HFF-Myc (cell line): ENCODE results near the gene ARMH4.

Experiments used
- DNase-seq: peaks from one replicate; pipeline ENCODE4 v3.0.0-alpha.2; 2011; ENCODE audit warnings: low read depth; ENCODE audit errors: extremely low read depth
- H3K4me3 ChIP-seq: replicated peaks from 2 replicates; pipeline ENCODE4 v1.5.1; 2011; ENCODE audit warnings: low read depth, mild to moderate bottlenecking, control low read depth, low read length
- CTCF ChIP-seq: IDR thresholded peaks from 2 replicates; pipeline ENCODE4 v1.5.1; 2012; ENCODE audit warnings: mild to moderate bottlenecking, low read depth, low read length, control low read depth; ENCODE audit errors: missing control alignments

Gene ARMH4

DNA sequence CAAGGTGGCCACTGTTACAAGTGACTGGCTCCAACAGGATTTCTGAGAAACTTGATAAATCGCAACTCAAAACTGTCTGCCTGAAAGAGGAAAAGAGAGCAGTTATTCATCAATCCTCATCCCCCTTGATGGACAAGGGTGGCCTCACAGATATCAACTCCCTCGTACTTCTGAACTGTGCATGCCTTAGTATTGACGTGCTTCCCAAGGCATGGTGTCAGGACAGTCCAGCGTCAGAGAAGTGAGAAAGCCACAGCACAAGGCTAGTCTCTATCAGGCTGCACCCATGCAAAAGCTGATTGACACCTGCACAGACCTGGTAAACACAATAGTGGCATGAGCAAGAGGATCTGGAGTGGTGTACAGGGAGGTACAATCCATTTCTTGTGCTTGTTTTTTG lies 160.7 kb downstream of the ARMH4 start:
- no peak for TF ChIP-seq CTCF
- no peak for DNase-seq
- no peak overlapping the region for H3K4me3 ChIP-seq

- no peak for DNase-seq
- no peak for TF ChIP-seq CTCF
- no peak overlapping the region for H3K4me3 ChIP-seq
Measured at GRCh38 chr14:57988445-57988844, 163.6 kb downstream of the ARMH4 start.

DNA sequence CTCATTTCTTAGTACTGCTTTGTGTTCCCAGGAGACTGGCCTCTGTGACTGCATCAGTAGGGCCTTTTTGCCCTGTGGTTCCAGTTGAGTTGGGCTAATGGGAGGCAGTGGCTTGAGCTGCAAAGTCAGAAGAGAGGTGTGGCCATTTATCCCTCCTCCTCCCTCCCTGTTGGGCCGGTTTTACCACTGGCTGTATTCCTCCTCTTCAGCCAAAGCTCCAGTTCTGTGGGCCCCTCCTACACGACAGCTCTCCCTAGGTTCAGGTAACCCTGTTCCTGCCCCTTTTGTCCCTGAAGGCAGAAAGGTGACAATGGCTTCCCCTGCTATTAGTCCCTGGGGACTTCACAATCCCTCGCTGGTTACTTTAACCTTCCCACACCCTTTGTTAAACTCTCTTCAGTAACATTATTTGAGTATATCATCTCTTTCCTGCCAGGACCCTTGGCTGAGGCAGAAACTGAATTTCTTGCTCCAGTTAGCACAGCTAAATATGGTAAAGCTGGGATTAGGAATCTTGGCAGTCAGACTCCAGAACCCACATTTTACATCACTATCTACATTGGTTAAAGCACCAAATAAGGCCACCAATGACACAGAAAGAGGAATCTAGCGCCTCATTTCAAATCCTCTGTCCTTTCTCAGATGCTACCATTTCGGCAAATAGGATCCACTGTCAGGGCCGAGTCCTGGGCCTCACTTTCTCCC lies 164.3 kb downstream of the ARMH4 start:
- no peak for DNase-seq
- H3K4me3 ChIP-seq, result no peak overlapping the region
- TF ChIP-seq CTCF, result no peak

GRCh38 chr14:57987051-57987450 lies 165.0 kb downstream of the ARMH4 start:
- no peak for TF ChIP-seq CTCF
- DNase-seq, result no peak

DNA sequence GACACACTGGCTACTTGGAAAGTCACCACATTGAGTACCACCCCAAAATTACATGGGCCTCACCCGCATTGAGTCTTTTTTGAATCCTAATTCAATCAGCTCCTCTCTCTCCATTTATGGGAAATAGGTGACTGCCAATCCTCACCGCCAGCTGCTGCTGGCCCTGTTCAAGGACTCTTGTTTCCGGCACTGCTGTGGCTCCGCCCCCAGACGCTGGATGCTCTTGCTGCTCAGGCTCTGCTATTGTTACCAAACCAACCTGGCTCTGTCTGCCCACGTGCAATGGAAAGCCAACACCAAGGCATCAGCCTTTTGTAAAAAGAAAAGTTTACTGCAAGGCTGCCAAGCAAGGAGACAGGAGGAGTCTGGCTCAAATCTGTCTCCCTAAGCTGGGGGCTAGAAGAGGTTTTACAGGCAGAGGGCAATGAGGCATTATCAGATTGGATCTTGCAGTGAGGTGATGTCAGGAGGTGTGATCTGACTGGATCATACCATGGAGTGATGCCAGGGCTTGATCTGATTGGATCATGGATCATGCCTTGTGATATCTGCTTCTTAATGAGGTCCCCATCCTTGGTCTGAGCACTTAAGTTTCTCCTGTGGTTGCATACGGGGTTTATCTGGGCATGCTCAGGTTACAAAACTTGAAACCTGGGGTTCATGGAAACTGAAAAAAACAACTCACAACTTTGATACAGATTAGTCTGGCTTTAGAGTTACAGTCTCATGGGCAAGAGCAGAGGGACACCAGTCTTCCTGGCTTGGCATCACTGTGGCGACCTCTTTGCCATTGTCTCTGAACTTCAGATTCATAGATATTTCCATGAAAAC lies 169.0 kb downstream of the ARMH4 start:
- TF ChIP-seq CTCF, result no peak
- no peak for DNase-seq

More at GRCh38 chr14:57987051-57987450, 165.0 kb downstream of the ARMH4 start:
- H3K4me3 ChIP-seq, result no peak overlapping the region

DNA sequence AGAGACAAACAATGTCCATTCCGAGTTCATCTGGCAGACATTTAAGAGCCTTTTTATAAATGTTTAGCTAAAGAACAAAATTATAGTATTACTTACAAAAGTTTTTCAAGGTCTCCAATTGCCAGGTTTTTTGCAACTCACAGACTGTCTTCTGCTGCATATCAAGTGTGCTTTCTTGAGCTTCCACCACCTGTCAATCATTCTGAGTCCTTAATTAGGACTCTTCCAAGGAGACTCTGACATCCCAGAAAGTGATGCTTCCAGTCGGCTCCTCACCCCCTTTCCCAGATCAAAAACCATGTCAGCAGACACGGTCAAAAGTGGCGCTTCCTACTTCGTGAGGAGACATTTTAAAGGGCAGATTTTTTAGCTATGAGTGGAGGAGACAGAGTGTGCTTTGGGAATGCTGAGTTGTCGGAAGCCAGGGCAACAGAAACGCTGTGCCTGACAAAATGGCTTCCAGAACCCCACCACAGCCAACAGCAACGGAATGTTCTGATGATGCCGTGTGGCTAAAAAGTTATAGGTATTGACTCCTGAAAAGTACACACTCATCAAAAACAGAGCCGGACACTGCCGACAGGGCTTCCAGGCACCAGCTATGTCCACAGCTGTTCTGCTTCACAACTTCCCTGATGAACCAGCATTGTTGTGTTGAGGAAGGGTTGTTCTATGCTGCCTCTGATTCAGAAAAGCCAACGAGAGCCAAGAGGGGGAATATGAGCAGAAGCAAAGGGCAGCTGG lies 170.0 kb downstream of the ARMH4 start:
- no peak for TF ChIP-seq CTCF
- H3K4me3 ChIP-seq, result no peak overlapping the region
- no peak for DNase-seq

More for the DNA sequence above, 169.0 kb downstream of the ARMH4 start:
- H3K4me3 ChIP-seq, result no peak overlapping the region
